ENCODE results near the gene NLGN2.

- TF ChIP-seq CTCF (IDR thresholded peaks at IDR 0.05; ENCODE audit: insufficient read depth, low read length) = no peak
- TF ChIP-seq, protein P1, sequence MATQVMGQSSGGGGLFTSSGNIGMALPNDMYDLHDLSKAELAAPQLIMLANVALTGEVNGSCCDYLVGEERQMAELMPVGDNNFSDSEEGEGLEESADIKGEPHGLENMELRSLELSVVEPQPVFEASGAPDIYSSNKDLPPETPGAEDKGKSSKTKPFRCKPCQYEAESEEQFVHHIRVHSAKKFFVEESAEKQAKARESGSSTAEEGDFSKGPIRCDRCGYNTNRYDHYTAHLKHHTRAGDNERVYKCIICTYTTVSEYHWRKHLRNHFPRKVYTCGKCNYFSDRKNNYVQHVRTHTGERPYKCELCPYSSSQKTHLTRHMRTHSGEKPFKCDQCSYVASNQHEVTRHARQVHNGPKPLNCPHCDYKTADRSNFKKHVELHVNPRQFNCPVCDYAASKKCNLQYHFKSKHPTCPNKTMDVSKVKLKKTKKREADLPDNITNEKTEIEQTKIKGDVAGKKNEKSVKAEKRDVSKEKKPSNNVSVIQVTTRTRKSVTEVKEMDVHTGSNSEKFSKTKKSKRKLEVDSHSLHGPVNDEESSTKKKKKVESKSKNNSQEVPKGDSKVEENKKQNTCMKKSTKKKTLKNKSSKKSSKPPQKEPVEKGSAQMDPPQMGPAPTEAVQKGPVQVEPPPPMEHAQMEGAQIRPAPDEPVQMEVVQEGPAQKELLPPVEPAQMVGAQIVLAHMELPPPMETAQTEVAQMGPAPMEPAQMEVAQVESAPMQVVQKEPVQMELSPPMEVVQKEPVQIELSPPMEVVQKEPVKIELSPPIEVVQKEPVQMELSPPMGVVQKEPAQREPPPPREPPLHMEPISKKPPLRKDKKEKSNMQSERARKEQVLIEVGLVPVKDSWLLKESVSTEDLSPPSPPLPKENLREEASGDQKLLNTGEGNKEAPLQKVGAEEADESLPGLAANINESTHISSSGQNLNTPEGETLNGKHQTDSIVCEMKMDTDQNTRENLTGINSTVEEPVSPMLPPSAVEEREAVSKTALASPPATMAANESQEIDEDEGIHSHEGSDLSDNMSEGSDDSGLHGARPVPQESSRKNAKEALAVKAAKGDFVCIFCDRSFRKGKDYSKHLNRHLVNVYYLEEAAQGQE (IDR thresholded peaks at IDR 0.05; ENCODE audit: insufficient replicate concordance, low read depth) = no peak
- TF ChIP-seq POLR2AphosphoS5 (IDR thresholded peaks at IDR 0.05; ENCODE audit: low read depth) = no peak
These were observed 33.2 kb downstream of the NLGN2 start for GRCh38 chr17:7440834-7441195.

All from HL-60 (cell line).